Measurements from ENCODE around the gene CMKLR1. TPM values are rescaled to one million over a fixed set of nuclear protein-coding genes. Genes with fewer than 3 reads are reported as not detected.

CMKLR1 gene
- total RNA-seq, 1 donor from 2014 or later: 0.57 TPM

GRCh38 chr12:108257004-108257403, 82.1 kb downstream of the CMKLR1 start:
- H3K27ac ChIP-seq (ENCODE audit: low read depth, low read length): no peak overlapping the region
- no peak overlapping the region for H3K4me3 ChIP-seq (ENCODE audit: insufficient read depth, low read depth, low read length)
- Mint-ChIP-seq H3K36me3 (ENCODE audit: low read depth, unreplicated experiment) (no peaks in the 10 kb centered on the region), H3K27ac (ENCODE audit: unreplicated experiment) (no peak overlapping the region), H3K4me1 (ENCODE audit: low read depth, unreplicated experiment) (no peaks in the 10 kb centered on the region), H3K27me3 (ENCODE audit: low read depth, unreplicated experiment) (peaks cover 17% of the 10 kb centered on the region), H3K9me3 (ENCODE audit: unreplicated experiment) (peaks cover 11% of the 10 kb centered on the region), H3K4me3 (ENCODE audit: unreplicated experiment) (no peak overlapping the region)
- H3K79me2 ChIP-seq (ENCODE audit: insufficient read depth, low read length): no peaks in the 10 kb centered on the region
- H2AFZ ChIP-seq (ENCODE audit: low read depth, low read length): no peak overlapping the region
- DNase-seq (ENCODE audit: low read depth) (no peak), FAIRE-seq (no peak)
- H3K9me3 ChIP-seq (ENCODE audit: insufficient read depth, low read depth, low read length): peaks cover 8% of the 10 kb centered on the region
- no peak overlapping the region for H3K4me2 ChIP-seq (ENCODE audit: low read length)
- no peaks in the 10 kb centered on the region for H3K36me3 ChIP-seq (ENCODE audit: insufficient read depth, low read length)
- H3K9ac ChIP-seq (ENCODE audit: low read length): no peak overlapping the region
- no peaks in the 10 kb centered on the region for H3K27me3 ChIP-seq (ENCODE audit: insufficient read depth, low read length)
- H4K20me1 ChIP-seq (ENCODE audit: insufficient read depth, low read length): no peaks in the 10 kb centered on the region
- no peaks in the 10 kb centered on the region for H3K4me1 ChIP-seq (ENCODE audit: insufficient read depth, low read length)
- TF ChIP-seq EZH2 (IDR thresholded peaks at IDR 0.05; ENCODE audit: insufficient read depth, low read length): no peak
- TF ChIP-seq, protein P1, sequence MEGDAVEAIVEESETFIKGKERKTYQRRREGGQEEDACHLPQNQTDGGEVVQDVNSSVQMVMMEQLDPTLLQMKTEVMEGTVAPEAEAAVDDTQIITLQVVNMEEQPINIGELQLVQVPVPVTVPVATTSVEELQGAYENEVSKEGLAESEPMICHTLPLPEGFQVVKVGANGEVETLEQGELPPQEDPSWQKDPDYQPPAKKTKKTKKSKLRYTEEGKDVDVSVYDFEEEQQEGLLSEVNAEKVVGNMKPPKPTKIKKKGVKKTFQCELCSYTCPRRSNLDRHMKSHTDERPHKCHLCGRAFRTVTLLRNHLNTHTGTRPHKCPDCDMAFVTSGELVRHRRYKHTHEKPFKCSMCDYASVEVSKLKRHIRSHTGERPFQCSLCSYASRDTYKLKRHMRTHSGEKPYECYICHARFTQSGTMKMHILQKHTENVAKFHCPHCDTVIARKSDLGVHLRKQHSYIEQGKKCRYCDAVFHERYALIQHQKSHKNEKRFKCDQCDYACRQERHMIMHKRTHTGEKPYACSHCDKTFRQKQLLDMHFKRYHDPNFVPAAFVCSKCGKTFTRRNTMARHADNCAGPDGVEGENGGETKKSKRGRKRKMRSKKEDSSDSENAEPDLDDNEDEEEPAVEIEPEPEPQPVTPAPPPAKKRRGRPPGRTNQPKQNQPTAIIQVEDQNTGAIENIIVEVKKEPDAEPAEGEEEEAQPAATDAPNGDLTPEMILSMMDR (IDR thresholded peaks at IDR 0.05; ENCODE audit: insufficient read depth, low read depth, low read length): no peak

GRCh38 chr12:108255252-108255602, 83.9 kb downstream of the CMKLR1 start:
- no peak for DNase-seq (ENCODE audit: low read depth)
- peaks cover 30% of the 10 kb centered on the region for H3K27me3 Mint-ChIP-seq (ENCODE audit: low read depth, unreplicated experiment)
- no peaks in the 10 kb centered on the region for H3K36me3 Mint-ChIP-seq (ENCODE audit: low read depth, unreplicated experiment)
- peaks cover 5% of the 10 kb centered on the region for H3K9me3 Mint-ChIP-seq (ENCODE audit: unreplicated experiment)
- H3K4me1 Mint-ChIP-seq (ENCODE audit: low read depth, unreplicated experiment): no peaks in the 10 kb centered on the region
- Histone ChIP-seq H3K4me2 (ENCODE audit: low read length) (no peak overlapping the region), H3K9ac (ENCODE audit: low read length) (no peak overlapping the region), H3K27ac (ENCODE audit: low read depth, low read length) (no peak overlapping the region), H3K79me2 (ENCODE audit: insufficient read depth, low read length) (no peaks in the 10 kb centered on the region), H3K4me3 (ENCODE audit: insufficient read depth, low read depth, low read length) (no peak overlapping the region), H2AFZ (ENCODE audit: low read depth, low read length) (no peak overlapping the region), H3K27me3 (ENCODE audit: insufficient read depth, low read length) (no peaks in the 10 kb centered on the region), H3K4me1 (ENCODE audit: insufficient read depth, low read length) (no peaks in the 10 kb centered on the region), H3K36me3 (ENCODE audit: insufficient read depth, low read length) (no peaks in the 10 kb centered on the region), H4K20me1 (ENCODE audit: insufficient read depth, low read length) (no peaks in the 10 kb centered on the region), H3K9me3 (ENCODE audit: insufficient read depth, low read depth, low read length) (peaks cover 3% of the 10 kb centered on the region)
- H3K27ac Mint-ChIP-seq (ENCODE audit: unreplicated experiment): no peak overlapping the region
- TF ChIP-seq EZH2 (IDR thresholded peaks at IDR 0.05; ENCODE audit: insufficient read depth, low read length): no peak
- TF ChIP-seq, protein P1 (IDR thresholded peaks at IDR 0.05; ENCODE audit: insufficient read depth, low read depth, low read length): no peak
- FAIRE-seq: no peak
- no peak overlapping the region for H3K4me3 Mint-ChIP-seq (ENCODE audit: unreplicated experiment)

DNA sequence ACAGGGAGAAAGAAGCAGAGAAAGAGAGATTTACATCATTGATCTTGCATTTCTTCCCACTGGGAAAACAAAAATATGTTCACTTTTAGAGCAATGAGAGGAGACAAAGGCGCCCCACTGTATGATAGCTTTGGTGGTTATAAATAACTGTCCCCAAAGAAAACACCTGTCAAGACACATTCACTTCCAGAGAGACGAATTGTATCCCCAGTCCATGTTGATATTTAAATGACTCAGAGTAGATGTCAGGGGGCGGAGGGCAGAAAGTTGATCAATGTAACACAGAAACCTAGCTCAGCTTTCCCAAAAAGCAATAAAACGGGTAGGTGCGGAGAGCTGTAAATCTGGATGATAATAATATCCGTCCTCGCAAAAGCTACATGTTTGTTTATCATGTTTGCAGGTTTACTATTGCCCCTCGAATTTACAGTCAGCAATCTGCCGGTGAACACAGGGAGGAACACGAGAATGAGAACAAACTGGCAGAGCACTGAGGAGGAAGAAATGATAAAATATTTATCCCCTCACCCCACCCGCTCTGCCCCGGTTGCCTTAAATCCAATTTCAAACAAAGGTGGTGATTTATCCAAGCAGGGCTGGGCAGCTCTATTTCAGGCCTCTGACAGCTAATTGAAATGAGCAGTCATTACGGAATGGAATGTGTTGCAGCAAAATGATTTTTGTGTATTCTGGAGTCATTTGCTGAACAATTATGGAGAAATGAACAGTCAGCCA, 84.4 kb downstream of the CMKLR1 start:
- no peak overlapping the region for H3K27ac Mint-ChIP-seq (ENCODE audit: unreplicated experiment)
- peaks cover 3% of the 10 kb centered on the region for H3K9me3 ChIP-seq (ENCODE audit: insufficient read depth, low read depth, low read length)
- no peak overlapping the region for H3K4me3 ChIP-seq (ENCODE audit: insufficient read depth, low read depth, low read length)
- no peaks in the 10 kb centered on the region for H3K4me1 Mint-ChIP-seq (ENCODE audit: low read depth, unreplicated experiment)
- H3K4me1 ChIP-seq (ENCODE audit: insufficient read depth, low read length): no peaks in the 10 kb centered on the region
- no peaks in the 10 kb centered on the region for H4K20me1 ChIP-seq (ENCODE audit: insufficient read depth, low read length)
- H3K4me3 Mint-ChIP-seq (ENCODE audit: unreplicated experiment): no peak overlapping the region
- peaks cover 30% of the 10 kb centered on the region for H3K27me3 Mint-ChIP-seq (ENCODE audit: low read depth, unreplicated experiment)
- TF ChIP-seq EZH2 (IDR thresholded peaks at IDR 0.05; ENCODE audit: insufficient read depth, low read length): no peak
- TF ChIP-seq, protein P1 (IDR thresholded peaks at IDR 0.05; ENCODE audit: insufficient read depth, low read depth, low read length): no peak
- H3K9me3 Mint-ChIP-seq (ENCODE audit: unreplicated experiment): peaks cover 3% of the 10 kb centered on the region
- no peak for DNase-seq (ENCODE audit: low read depth)
- H3K27ac ChIP-seq (ENCODE audit: low read depth, low read length): no peak overlapping the region
- no peaks in the 10 kb centered on the region for H3K79me2 ChIP-seq (ENCODE audit: insufficient read depth, low read length)
- H3K36me3 Mint-ChIP-seq (ENCODE audit: low read depth, unreplicated experiment): no peaks in the 10 kb centered on the region
- no peak overlapping the region for H2AFZ ChIP-seq (ENCODE audit: low read depth, low read length)
- H3K27me3 ChIP-seq (ENCODE audit: insufficient read depth, low read length): no peaks in the 10 kb centered on the region
- FAIRE-seq: no peak
- no peak overlapping the region for H3K4me2 ChIP-seq (ENCODE audit: low read length)
- H3K9ac ChIP-seq (ENCODE audit: low read length): no peak overlapping the region
- no peaks in the 10 kb centered on the region for H3K36me3 ChIP-seq (ENCODE audit: insufficient read depth, low read length)
